ENCODE measurements around the gene DOCK1.

DNA sequence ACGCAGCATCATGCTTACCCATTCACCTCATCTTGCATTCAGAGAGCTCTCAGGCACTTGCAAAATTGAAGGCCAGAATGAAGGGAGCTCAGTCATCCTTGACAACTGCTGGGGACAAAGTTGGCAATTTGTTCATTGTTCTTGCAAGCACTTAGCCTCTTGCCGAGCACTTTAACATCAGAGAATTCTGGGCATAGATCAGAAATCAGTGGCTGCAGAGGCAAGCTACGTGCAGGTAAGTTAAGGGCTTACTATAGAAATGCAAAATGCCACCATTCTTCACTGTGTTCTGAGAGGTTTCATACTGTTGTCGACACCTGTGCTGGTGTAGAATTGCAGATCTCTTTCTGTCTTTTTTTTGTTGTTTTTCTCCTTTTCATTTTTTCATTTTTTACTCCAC lies 375.2 kb downstream of the DOCK1 start:
- TF ChIP-seq EZH2phosphoT487 (IDR thresholded peaks at IDR 0.05; ENCODE audit: insufficient read depth, low read depth) = no peak
- TF ChIP-seq EZH2 (IDR thresholded peaks at IDR 0.05; ENCODE audit: insufficient read depth, poor library complexity, severe bottlenecking) = no peak
